ENCODE measurements around the gene NUP98.

The NUP98 gene

GRCh38 chr11:3637201-3637600, 160.2 kb downstream of the NUP98 start:
- DNase-seq, result no peak

- DNase-seq, result no peak
Measured at GRCh38 chr11:3635641-3636375, 161.5 kb downstream of the NUP98 start.

GRCh38 chr11:3632070-3632660, 165.2 kb downstream of the NUP98 start:
- DNase-seq, result no peak

GRCh38 chr11:3631331-3631730, 166.0 kb downstream of the NUP98 start:
- DNase-seq, result no peak

- DNase-seq, result no peak
Measured at GRCh38 chr11:3627291-3627690, 170.1 kb downstream of the NUP98 start.

GRCh38 chr11:3626250-3626960, 170.9 kb downstream of the NUP98 start:
- no peak for DNase-seq

All from right hindlimb (tissue), 1 donor.